Vagina (tissue), 2 donors: Measurements from ENCODE around the gene EPS8L3.

Source experiments
- CTCF ChIP-seq, 3 experiments: fragments of 450-650 bp in 2 of 3; fragments of 200-600 bp in 1 of 3; sonication (generic) in 1 of 3; IDR thresholded peaks; one replicate each; pipeline ENCODE4 v1.5.1; 2017 to 2019; ENCODE audit warnings: antibody characterized with exemption in 3 of 3, mild to moderate bottlenecking in 2 of 3, moderate library complexity in 2 of 3
- POLR2A ChIP-seq, 2 donors: fragments of 450-650 bp; IDR thresholded peaks; one replicate each; pipeline ENCODE4 v1.6.1; 2017; ENCODE audit warnings: antibody characterized with exemption in 2 of 2, mild to moderate bottlenecking in 2 of 2, moderate library complexity in 2 of 2
- POLR2AphosphoS5 ChIP-seq, 2 donors: sonication (generic); formaldehyde crosslinking; IDR thresholded peaks; one replicate each; pipeline ENCODE4 v1.9.0; 2017; ENCODE audit warnings: antibody characterized with exemption in 2 of 2, mild to moderate bottlenecking in 2 of 2, low read depth in 1 of 2; ENCODE audit not compliant: insufficient read depth in 1 of 2

GRCh38 chr1:109713636-109714035, 50.1 kb downstream of the EPS8L3 start:
- TF ChIP-seq CTCF (IDR thresholded peaks at IDR 0.05), result no peak
- TF ChIP-seq POLR2A (IDR thresholded peaks at IDR 0.05), result no peak
- no peak for TF ChIP-seq POLR2AphosphoS5 (IDR thresholded peaks at IDR 0.05; ENCODE audit: insufficient read depth in 1 of 2, low read depth in 1 of 2)
